Transverse colon (tissue), 4 donors: Measurements from ENCODE around the gene TDO2. TPM values are rescaled to one million over a fixed set of nuclear protein-coding genes. Genes with fewer than 3 reads are reported as not detected.

ENCODE experiments used
- DNase-seq: peaks from one replicate; pipeline ENCODE4 v3.0.0-alpha.2; 2019
- H3K27ac ChIP-seq, 4 donors: fragments of 200-600 bp; sonication (generic); 2 replicates each; pipeline ENCODE4 v1.5.1; 2016 to 2018; ENCODE audit warnings: inconsistent platforms in 4 of 4
- H3K27me3 ChIP-seq: fragments of 200-600 bp; sonication (generic); 2 replicates; pipeline ENCODE4 v1.5.1; 2017; ENCODE audit warnings: inconsistent platforms
- H3K36me3 ChIP-seq, 4 donors: fragments of 200-600 bp; sonication (generic); 2 replicates each; pipeline ENCODE4 v1.5.1; 2017 to 2019; ENCODE audit warnings: inconsistent platforms in 4 of 4
- H3K4me1 ChIP-seq, 4 donors: fragments of 200-600 bp; sonication (generic); 2 replicates each; pipeline ENCODE4 v1.5.1; 2017 to 2020; ENCODE audit warnings: inconsistent platforms in 4 of 4
- H3K4me3 ChIP-seq, 4 donors: fragments of 200-600 bp; sonication (generic); 1 replicate in 1 of 4; 2 replicates in 3 of 4; pipeline versions ENCODE4 v1.5.1 to v1.6.1; 2017 to 2019; ENCODE audit warnings: inconsistent platforms in 4 of 4
- H3K9me3 ChIP-seq, 2 donors: fragments of 200-600 bp; sonication (generic); 2 replicates each; pipeline ENCODE4 v1.5.1; 2017 to 2019; ENCODE audit warnings: inconsistent platforms in 2 of 2
- EP300 ChIP-seq: sonication (generic); formaldehyde crosslinking; IDR thresholded peaks from one replicate; pipeline ENCODE4 v1.6.1; 2017; ENCODE audit warnings: antibody characterized with exemption, low read depth
- POLR2A ChIP-seq: fragments of 450-650 bp; IDR thresholded peaks from one replicate; pipeline ENCODE4 v1.6.1; 2016; ENCODE audit warnings: antibody characterized with exemption, mild to moderate bottlenecking, moderate library complexity
- POLR2AphosphoS5 ChIP-seq, 3 donors: sonication (generic); formaldehyde crosslinking; IDR thresholded peaks; one replicate each; pipeline ENCODE4 v1.6.1; 2016; ENCODE audit warnings: antibody characterized with exemption in 3 of 3
- WGBS, 2 donors: methylation state at CpG; one replicate each; pipeline ENCODE4 v1.1.5; 2018; ENCODE audit warnings: low coverage in 1 of 2; 5-methylcytosine and 5-hydroxymethylcytosine counted together
- in situ Hi-C, 4 donors: fragments of 200-750 bp; cut with MboI; loops; one replicate each; pipeline versions ENCODE4 v1.15.0 to v1.15.1; 2017; ENCODE audit warnings: low sequenced_read_pairs in 3 of 4, low pct_ligation_motif_present in 1 of 4, low pct_unique_long_range_greater_than_20kb in 1 of 4
- intact Hi-C: fragments of 100-400 bp; cut with DNase I; formaldehyde crosslinking; loops from one replicate; pipeline ENCODE4 v1.15.1; 2023; ENCODE audit warnings: low total_unique reads
- total RNA-seq, 4 donors: library from RNA; depleted of rRNA; stranded (reverse); fragments of >200 nt; gene quantifications; one replicate each; pipeline ENCODE4 v1.1.0, GENCODE V29; 2016
- TF ChIP-seq, protein P1 (sequence below), 5 experiments: fragments of 200-600 bp in 3 of 5; fragments of 450-650 bp in 2 of 5; sonication (generic) in 3 of 5; IDR thresholded peaks; 1 replicate in 2 of 5; 2 replicates in 3 of 5; pipeline ENCODE4 v1.5.1; 2016 to 2017; ENCODE audit warnings: antibody characterized with exemption in 5 of 5, inconsistent platforms in 3 of 5, mild to moderate bottlenecking in 2 of 5, moderate library complexity in 1 of 5

TDO2 gene
- total RNA-seq, 4 donors from 2014 or later: 0.64 TPM; not detected in 3

DNA sequence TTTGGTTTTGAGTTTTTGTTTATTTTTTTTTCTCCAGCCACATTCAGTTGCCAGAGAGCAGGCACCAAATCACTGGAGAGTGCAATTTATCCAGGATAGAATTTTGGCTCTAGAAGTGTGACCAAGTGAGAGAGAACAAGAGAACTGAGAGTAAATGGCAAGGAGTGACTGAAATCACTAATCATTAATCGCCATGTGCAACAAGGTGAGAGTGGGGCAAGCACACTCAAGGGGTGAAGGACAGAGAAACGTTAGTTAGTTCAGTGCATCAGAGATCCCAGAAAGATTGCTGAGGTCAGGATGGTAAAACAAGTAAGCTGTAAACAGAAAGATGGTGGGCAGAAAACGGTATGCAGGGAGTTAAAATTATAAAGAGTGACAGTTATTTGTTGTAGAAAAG, 19.6 kb upstream of the TDO2 start:
- TF ChIP-seq POLR2A (no peak), POLR2AphosphoS5 (IDR thresholded peaks at IDR 0.05) (no peak), EP300 (no peak)
- TF ChIP-seq, protein P1, sequence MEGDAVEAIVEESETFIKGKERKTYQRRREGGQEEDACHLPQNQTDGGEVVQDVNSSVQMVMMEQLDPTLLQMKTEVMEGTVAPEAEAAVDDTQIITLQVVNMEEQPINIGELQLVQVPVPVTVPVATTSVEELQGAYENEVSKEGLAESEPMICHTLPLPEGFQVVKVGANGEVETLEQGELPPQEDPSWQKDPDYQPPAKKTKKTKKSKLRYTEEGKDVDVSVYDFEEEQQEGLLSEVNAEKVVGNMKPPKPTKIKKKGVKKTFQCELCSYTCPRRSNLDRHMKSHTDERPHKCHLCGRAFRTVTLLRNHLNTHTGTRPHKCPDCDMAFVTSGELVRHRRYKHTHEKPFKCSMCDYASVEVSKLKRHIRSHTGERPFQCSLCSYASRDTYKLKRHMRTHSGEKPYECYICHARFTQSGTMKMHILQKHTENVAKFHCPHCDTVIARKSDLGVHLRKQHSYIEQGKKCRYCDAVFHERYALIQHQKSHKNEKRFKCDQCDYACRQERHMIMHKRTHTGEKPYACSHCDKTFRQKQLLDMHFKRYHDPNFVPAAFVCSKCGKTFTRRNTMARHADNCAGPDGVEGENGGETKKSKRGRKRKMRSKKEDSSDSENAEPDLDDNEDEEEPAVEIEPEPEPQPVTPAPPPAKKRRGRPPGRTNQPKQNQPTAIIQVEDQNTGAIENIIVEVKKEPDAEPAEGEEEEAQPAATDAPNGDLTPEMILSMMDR (IDR thresholded peaks at IDR 0.05): no peak
- H3K36me3 ChIP-seq: no peaks in the 10 kb centered on the region
- no peaks in the 10 kb centered on the region for H3K4me1 ChIP-seq
- no peak for DNase-seq
- in situ Hi-C loops (no loop called here), intact Hi-C loops (no loop called here)
- H3K27ac ChIP-seq: no peak overlapping the region
- no peaks in the 10 kb centered on the region for H3K27me3 ChIP-seq
- no peak overlapping the region for H3K4me3 ChIP-seq
- no peaks in the 10 kb centered on the region for H3K9me3 ChIP-seq
- 73 to 82% methylated on average over 3 of the region's 3 CpGs for WGBS, 2 donors

DNA sequence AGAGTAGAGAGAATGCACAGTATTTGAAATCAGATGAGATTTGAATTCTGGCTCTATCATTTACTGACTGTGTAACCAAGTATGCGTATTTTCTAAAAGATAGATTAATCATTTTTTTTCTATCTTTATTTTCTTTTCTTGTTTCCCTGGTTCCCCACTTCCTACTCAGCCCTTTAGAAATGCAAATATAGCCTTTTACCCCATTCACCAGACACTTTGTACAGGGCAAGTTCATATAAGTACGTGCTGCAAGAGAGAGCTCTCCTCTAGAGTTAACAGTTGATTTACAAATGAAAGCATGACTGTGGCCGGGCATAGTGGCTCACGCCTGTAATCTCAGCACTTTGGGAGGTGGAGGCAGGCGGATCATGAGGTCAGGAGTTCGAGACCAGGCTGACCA, 17.8 kb upstream of the TDO2 start:
- 47 to 64% methylated on average over 5 to 6 of the region's 6 CpGs for WGBS, 2 donors
- intact Hi-C loops: no loop called here

DNA sequence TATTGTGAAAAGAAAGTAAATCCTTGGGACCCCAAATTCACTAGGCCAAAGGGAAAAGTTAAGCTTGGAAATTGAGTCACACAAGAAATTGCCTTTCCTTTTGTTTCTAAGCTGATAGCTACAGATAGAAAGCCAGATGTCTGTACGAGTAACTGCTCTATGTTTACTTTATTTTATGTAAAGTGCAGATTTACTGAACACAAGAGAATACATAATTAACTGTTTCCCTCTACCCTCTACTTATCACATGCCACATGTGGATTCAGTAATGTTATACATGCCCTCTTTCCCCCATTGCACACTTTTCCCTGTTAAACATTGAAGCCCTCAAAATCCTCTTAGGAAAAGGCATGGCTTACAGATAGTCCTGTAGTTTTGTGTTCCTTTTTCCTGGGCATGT, 16.5 kb upstream of the TDO2 start:
- Histone ChIP-seq H3K36me3 (no peaks in the 10 kb centered on the region), H3K27me3 (no peaks in the 10 kb centered on the region), H3K9me3 (no peaks in the 10 kb centered on the region), H3K4me3 (no peak overlapping the region), H3K4me1 (no peaks in the 10 kb centered on the region), H3K27ac (no peak overlapping the region)
- in situ Hi-C loops: no loop called here
- DNase-seq: no peak
- intact Hi-C loops: no loop called here
- WGBS, 2 donors: 45 to 48% methylated on average over 1 of the region's 1 CpG
- no peak for TF ChIP-seq EP300
- TF ChIP-seq, protein P1 (IDR thresholded peaks at IDR 0.05): no peak
- no peak for TF ChIP-seq POLR2AphosphoS5 (IDR thresholded peaks at IDR 0.05)

More for the DNA sequence above, 17.8 kb upstream of the TDO2 start:
- no peaks in the 10 kb centered on the region for H3K9me3 ChIP-seq
- no peak for DNase-seq
- H3K4me1 ChIP-seq: no peaks in the 10 kb centered on the region
- no peak overlapping the region for H3K4me3 ChIP-seq
- no peak overlapping the region for H3K27ac ChIP-seq
- H3K36me3 ChIP-seq: no peaks in the 10 kb centered on the region
- TF ChIP-seq POLR2AphosphoS5 (IDR thresholded peaks at IDR 0.05) (no peak), POLR2A (no peak), EP300 (no peak)
- TF ChIP-seq, protein P1 (IDR thresholded peaks at IDR 0.05): no peak
- in situ Hi-C loops: no loop called here
- H3K27me3 ChIP-seq: no peaks in the 10 kb centered on the region

DNA sequence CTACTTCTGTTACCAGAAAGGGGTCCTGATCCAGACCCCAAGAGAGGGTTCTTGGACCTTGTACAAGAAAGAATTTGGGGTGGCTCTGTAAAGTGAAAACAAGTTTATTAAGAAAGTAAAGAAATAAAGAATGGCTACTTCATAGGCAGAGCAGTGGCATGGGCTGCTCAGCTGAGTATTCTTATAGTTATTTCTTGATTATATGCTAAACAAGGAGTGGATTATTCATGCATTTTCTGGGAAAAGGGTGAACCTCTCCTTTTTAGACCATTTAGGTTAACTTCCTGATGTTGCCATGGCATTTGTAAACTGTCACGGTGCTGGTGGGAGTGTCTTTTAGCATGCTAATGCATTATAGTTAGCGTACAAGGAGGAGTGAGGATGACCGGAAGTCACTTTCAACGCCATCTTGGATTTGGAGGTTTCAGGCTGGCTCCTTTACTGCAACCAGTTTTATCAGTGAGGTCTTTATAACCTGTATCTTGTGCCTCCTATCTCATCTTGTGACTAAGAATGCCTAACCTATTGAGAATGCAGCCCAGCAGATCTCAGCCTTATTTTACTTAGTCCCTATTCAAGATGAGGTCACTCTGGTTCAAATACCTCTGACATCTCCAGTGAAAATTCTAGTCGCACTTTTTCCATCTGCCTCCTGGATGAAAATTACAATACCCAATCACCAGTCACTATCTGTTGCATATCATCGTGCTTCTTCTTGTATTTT, 15.5 kb upstream of the TDO2 start:
- Histone ChIP-seq H3K4me1 (no peaks in the 10 kb centered on the region), H3K36me3 (no peaks in the 10 kb centered on the region), H3K27me3 (no peaks in the 10 kb centered on the region), H3K27ac (no peak overlapping the region), H3K4me3 (no peak overlapping the region), H3K9me3 (no peaks in the 10 kb centered on the region)
- in situ Hi-C loops (no loop called here), intact Hi-C loops (no loop called here)
- DNase-seq: no peak
- TF ChIP-seq EP300: no peak
- TF ChIP-seq, protein P1 (IDR thresholded peaks at IDR 0.05): no peak
- no peak for TF ChIP-seq POLR2A
- no peak for TF ChIP-seq POLR2AphosphoS5 (IDR thresholded peaks at IDR 0.05)
- WGBS, 2 donors: 64 to 74% methylated on average over 3 to 5 of the region's 6 CpGs
